Stimulated activated CD8-positive, alpha-beta memory T cell treated with anti-CD3 and anti-CD28 coated beads, Interleukin-7, amount 100 ng/mL, for 24 hours (primary cell): ENCODE results near the gene TMEM79.

Experiments
- DNase-seq: peaks from one replicate; pipeline ENCODE4 v3.0.0-alpha.2; 2020; ENCODE audit warnings: low read depth

The TMEM79 gene

DNA sequence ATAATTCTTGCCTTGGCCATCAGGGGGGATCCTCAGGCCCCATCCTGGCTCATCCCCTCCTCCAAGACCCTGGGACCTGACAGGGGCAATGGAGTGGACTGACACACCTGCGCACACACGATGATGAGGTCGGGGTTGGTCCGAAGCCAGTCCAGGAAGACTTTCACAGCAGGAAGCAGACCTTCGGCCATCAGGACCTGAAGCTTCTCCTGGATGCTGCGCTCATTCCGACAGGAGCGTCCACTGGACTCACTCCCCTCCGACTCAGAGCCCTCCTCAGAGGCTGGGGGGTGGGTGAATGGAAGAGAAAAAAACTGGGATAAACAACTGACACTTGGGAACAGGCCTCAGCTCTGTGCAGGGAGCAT lies 20.9 kb upstream of the TMEM79 start:
- no peak for DNase-seq

DNA sequence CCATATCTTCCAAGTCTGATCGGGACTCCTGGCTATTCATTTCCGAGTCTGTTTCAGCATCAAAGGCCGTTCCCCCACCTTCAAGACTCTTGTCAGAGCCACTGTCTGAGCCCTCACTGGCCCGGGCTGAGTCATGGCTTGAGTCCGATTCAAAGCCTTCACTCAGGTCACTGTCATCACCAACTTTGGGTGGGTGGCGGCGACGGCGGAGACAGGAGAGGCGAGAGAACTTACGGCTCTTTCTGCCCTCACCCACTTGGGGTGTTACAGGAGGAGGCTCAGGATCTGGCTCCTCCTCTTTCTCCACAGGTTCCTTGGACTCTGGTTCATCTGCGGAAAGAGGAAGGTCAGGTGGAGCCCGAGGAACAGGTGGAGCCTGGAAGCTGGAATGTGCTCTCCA lies 18.1 kb upstream of the TMEM79 start:
- no peak for DNase-seq

DNA sequence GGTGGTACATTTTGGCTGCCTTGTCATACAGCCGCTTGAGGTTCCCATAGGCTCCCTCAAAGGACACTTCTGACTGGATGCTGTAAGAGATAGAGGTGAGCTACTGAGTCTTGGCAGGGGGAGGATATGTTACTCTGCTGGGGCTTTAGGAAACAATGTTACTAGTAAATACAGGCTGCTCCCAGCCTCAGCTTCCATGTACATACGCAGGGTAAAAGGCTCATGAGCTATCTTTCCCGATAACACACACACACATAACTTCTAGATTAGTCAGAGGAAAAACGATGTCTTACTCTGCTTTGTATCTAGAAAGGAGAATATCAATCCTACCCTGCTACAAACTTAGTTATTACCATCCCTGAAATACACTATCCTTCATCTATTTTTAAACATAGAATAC lies 15.8 kb upstream of the TMEM79 start:
- no peak for DNase-seq

DNA sequence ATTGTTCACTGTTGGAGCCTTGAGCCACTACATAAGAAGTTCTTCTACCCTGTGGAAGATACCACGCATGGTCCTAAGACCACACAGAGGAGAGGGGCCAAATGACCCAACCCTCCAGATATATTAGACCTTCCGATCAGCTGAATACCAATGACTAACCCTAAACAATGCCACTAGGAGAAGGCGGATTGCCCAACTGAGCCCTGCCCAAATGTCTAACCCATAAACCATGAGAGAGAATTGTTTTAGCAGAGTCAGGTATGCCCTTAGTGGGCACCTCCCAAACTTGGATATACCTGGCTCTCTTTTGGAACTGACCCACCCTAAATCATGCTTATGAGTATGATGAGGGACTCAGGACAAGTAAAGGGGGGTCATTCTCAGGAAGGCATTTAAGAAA lies 13.8 kb upstream of the TMEM79 start:
- DNase-seq: no peak

DNA sequence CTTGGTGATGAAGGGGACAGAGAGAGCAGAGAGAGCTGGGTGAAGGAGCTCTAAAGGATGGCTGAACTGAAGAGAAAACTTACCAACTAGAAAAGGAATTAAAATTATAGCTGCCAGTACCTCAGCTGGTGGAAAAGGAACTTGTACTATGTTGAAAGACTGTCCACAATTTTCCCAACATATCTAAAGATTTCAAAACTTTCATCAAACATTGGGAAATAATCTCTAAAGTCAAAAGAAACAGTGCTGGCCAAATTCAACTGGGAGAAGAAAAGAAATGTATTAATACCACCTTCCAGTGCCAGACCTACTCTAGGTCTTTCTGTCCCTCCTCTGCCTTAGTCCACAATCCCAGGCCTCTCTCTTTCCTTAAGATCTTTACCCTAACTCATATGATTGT lies 7.6 kb upstream of the TMEM79 start:
- DNase-seq: no peak

DNA sequence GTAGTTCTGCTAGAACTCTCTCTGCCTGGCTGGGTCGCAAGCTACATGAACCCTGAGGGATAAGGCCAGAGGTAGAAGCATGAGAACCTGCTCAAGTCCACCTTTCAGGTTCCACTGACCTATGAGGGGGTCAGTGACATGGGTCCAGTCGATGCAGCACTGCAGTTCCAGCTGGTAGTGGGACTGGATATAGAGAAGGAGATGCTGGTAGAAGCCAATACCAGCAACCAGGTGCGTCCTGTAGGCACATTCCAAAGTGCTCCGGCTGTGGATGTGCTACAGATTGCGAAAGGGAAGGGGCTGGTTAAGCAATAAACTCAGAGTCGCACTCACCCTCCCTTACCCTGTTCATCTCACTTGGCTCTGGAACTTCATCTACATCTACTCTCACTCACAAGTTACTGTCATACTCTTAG lies 7.2 kb upstream of the TMEM79 start:
- DNase-seq: no peak

DNA sequence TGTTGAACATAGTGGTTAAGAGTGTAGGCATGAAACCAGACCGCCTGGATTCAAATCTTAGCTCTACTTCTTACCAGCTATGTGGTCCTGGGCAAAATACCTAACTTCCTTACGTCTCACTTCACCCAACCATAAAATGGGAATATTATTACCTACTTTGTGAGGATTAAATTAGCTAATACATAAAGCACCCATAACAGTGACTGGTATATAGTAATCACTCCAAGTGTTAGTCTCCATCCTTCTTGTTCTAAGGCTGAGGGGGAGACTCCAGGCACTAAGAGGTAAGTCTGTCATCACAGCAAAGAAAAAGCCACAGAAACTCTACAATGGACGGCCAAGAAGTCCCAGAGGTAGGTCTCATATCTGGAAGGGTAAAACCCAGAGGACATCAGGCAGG lies 4.3 kb upstream of the TMEM79 start:
- DNase-seq: no peak

DNA sequence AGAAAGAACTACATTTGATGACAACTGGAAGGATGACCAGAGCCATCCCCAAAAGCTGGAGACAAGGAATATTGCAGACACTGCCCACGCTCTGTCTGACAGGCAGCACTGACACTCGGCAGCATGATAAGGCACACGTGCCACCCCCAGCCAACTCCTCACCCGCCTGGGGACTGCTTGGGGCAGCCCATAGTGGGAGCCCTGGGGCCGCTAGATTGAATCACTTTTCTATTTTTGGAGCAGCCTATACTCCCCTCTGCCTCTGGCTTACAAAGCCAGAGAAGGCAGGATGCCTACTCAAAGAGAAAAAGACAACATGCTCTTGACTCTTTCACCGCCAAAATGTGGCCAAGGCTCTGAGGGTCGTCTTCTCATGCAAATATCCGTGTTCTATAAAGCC lies 2.8 kb upstream of the TMEM79 start:
- peak; percentile 11 for DNase-seq

DNA sequence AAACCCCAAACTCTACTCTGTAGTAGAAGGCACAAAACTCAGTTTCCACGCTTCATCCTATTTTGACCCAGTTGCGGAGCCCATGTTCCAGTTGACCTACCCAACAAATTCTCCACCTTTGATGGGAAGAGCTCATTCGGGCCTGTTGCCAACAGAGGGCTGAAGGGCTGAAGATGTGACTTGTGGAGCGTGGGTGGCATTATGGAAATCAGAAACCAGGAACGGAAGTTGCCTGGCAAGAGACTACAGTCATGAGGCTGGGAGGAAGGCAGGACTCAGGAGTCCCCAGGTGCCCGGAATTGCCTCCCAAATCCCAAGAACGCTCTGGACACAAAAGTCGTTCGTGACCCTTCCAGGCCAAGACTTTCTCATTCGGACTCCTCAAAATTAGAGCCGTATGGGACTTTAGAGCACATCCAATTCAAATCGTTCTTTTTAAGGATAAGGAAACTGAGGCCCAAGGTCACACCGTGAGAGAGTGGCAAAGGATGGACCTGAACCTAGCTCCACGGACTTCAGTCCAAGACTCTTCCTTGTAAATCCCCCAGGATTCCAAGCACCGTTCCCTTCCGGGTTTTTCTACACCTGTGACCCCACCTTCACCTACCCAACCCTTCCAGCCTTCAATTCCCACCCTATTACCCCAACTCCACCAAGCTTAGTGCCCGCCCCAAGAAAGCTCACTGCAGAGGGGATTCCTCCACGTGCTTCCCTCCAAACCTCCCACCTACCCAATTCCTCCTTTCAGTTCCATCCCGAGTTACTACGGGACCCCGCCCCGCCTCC lies 2.2 kb upstream of the TMEM79 start:
- DNase-seq: peak; percentile 8

DNA sequence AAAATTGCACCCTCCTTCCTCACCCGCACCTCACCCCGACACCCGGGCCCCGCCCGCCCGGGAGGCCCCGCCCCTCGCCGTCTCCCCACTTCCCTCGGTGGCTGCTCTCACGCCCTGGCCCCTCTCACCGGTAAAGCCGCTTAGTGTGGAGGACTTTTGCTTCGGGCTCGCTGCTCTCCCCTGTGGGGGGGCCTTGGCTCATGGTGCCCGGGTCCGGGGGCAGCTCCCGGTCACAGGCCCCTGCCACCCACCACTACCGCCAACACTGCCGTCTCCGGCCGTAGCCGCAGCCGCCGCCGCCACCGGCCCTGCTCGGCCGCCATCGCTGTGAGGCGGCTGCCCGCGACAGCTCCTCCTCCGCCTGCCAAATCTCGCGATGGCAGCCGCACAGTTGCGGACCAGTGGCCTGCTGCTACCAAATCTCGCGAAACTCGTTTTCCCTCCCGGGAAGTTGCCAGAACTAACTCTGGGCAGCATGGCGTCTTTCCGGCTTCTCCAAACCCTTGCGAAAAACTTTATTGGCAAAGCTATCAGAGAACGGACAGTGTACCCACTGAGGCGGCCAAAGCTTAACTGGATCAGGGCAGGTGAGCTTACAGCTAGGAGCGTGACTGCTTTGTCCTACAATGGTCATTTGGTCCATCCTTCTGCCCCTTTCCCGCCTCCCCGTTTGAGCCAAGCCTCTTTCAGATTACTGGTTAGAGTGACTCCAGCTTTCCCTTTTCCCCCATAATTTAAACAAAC lies 1.5 kb upstream of the TMEM79 start, which contains the start of gene SMG5:
Gene SMG5 (minus strand): TSS at position 347 of the 744 bp plus-strand sequence. CDS start 145 bp downstream, at position 202.
- DNase-seq: peak; percentile 84

DNA sequence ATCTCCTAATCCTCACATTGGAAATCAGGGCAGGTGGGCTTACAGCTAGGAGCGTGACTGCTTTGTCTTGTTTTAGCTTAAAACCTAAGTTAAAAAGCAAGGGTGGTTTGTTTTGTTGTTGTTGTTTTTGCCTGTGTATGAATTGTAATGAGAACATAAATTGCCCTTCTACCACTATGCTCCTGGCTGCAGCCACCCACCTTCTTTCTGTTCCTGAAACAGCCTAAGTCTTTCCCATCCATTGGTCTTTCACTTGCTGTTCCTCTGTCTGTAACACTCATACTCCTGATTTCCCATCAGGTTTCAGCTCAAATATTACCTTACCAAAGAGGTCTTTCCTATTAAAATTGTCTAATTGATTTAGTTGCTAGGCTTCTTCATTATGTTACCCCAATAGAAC lies 604 bp upstream of the TMEM79 start:
- no peak for DNase-seq

DNA sequence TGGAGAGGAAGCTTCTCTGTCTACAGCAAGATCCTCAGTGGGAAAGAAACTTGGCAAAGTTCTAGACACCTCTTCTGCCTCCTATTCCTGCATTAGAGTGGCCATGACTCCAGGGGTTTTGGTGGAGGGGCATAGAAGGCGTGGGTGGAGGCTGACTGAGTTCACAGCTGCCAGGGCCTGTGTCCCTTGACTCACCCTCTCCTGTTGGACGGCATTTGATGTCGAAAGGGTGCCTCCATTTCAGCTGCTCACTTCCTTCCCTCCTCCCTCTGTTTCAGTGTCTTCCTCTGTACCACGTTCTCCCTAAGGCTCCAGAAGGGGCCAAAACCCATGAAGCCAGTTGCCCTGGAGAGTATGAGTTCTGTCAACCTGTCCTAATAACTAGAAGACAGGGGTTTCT lies 632 bp downstream of the TMEM79 start:
- DNase-seq: no peak

DNA sequence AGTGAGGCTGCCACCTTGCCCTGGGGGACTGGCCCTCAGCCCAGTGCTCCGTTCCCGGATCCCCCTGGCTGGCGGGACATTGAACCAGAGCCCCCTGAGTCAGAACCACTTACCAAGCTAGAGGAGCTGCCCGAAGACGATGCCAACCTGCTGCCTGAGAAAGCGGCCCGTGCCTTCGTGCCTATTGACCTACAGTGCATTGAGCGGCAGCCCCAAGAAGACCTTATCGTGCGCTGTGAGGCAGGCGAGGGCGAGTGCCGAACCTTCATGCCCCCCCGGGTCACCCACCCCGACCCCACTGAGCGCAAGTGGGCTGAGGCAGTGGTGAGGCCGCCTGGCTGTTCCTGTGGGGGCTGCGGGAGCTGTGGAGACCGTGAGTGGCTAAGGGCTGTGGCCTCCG lies 1.3 kb downstream of the TMEM79 start:
- DNase-seq: no peak

DNA sequence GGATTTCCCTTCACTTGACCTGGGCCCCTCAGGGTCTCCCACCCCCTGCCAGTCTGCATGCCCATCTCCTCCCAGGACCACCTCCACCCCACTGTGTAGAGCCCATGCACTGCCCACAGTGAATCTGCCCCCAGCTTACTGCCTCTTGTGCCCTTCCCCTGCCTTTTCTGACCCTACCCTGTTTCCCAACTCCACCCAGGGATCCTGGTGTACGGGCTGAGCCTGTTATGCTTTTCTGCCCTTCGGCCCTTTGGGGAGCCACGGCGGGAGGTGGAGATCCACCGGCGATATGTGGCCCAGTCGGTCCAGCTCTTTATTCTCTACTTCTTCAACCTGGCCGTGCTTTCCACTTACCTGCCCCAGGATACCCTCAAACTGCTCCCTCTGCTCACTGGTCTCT lies 1.9 kb downstream of the TMEM79 start:
- no peak for DNase-seq

DNA sequence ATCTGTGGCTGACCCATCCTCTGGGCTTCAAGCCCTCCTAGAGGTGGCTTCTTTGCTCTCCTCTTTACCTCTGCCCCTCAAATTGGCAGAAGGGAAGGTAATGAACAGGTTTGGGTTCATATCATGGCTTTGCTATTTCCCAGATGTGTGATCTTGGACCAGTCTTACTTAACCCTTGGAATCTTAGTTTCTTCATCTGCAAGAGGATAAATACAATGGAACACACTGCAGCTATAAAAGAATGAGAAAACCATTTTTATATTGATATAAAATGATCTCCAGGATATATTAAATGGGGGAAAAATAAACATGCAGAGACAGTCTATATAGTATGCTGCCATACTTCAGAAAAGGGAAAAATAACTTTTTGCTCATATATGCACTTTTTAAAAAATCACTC lies 5.7 kb downstream of the TMEM79 start:
- DNase-seq: no peak

DNA sequence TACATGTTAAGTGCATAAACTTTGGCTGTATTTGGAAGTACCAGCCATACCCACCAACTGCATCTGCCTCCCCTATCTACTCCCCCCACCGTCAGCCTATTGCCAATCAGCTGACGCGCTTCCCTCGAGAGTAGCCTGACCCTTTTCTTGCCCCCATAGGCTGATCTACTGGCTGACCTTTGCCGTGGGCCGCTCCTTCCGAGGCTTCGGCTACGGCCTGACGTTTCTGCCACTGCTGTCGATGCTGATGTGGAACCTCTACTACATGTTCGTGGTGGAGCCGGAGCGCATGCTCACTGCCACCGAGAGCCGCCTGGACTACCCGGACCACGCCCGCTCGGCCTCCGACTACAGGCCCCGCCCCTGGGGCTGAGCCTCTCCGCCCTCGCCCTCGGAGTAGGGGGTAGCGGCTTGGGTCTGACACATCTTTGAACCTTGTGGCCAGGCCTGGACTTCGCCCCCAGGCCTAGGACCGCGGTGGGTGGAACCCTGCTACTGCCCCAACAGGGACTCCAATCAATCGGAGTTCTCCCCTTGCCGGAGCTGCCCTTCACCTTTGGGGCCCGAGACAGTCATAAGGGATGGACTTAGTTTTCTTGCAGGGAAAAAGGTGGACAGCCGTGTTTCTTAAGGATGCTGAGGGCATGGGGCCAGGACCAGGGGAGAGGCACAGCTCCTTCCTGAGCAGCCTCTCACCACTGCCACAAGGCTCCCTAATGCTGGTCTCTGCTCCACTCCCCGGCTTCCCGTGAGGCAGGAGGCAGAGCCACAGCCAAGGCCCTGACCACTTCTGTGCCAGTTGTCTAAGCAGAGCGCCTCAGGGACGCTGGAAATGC lies 7.3 kb downstream of the TMEM79 start:
- no peak for DNase-seq

DNA sequence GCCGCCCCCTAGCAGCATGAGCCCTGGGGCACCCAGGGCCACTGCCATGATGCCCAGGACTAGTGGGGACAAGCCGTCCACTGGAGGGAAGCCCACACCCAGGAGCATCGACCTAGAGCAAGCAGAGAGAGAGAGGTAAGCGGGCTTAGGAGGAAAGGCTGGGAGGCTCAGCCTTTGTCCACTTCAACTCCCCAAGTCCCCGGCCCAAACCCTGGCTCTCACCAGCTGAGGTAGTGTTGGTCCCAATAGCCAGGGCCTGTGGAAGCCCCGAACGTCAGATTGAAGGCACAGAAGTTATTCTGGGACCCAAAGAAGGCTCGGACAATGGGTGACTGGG lies 8.9 kb downstream of the TMEM79 start:
- DNase-seq: no peak

DNA sequence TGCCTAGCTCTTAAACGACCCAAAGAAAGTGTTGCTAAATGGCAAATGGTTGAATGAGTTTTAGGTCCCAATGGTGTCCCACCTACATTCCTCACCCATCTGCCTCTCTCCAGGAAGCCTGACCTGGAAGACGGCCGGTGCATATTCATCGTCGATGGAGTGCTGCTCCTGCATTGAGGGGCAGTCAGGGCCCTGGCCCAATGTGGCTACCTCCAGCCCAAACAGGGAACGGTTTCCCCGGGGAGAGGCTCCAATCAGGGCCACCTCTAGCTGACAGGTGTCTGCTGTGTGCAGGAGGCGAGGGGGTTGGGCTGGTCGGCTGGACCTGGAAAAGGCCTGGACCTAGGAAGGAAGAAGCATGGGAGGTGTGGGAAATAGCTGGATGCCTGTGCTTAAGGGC lies 9.8 kb downstream of the TMEM79 start:
- DNase-seq: no peak

DNA sequence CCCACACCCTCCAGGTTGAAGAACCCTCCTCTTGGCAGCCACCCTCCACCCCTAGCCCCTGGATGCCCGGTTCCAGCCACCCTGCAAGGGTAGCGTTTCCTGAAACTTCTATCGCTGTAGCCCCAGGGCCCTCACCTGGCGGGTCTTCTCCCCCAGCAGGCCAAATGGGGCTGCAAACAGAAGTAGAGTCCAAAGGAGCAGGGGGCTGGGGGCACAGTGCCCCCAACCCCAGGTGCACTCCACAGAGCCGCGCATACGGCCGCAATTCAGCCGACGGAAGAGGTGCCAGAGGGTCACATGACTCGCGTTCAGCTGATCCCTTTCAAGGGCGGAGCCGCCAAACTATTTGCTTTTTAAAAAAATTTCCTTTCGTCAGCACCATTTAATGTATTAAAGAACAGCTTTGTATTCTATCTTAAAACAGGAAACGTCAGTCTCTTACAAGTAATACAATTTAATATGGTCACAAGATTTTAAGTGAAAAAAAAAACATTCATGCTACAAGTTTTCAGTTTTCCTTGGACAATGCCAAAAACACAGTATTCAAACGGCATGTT lies 11.3 kb downstream of the TMEM79 start, which contains the start of gene GLMP:
Gene GLMP (minus strand): TSS at position 289 of the 557 bp plus-strand sequence. CDS start 34 bp downstream, at position 255.
- peak; percentile 17 for DNase-seq

DNA sequence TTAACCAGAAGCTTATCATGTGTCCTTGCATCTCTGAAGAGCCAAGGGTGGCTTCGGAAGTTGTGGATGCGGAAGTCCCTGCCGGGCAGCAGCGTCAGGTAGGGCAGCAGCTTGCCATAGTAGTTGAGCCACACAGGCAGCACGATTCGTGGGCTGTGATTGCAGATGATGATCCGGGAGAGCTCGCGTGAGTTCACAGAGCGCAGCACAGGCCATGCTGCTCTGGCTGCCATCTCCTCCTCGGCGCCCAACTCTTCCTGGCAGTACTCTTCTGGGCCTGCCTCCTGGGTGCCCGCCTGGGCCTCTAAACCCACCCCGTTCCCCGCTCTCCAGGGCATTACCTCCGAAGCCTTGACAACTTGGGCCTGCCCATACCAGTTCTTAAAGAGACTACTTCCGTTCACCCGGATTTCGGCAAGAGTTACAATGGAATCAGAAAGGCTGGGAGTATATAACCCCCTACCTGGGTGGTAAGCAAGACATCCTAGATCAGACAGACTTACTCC lies 14.8 kb downstream of the TMEM79 start, which contains the start of gene VHLL:
Gene VHLL (minus strand): TSS at position 456 of the 506 bp plus-strand sequence. CDS start 118 bp downstream, at position 338.
- DNase-seq: no peak

DNA sequence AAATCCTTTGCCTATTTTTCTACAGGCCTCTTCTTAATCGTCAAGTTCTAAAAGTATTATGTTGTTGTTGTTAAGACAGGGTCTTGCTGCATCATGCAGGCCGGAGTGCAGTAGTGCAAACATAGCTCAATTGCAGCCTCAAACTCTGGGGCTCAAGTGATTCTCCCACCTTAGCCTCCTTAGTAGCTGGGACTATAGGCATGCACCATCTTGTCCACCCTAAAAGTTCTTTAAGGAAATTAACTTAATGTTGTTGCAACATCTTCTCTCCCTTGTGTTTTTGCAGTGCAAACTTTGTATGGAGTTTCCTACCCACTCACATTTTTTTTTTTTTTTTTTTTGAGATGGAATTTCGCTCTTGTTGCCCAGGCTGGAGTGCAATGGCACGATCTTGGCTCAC lies 19.1 kb downstream of the TMEM79 start:
- DNase-seq: no peak

DNA sequence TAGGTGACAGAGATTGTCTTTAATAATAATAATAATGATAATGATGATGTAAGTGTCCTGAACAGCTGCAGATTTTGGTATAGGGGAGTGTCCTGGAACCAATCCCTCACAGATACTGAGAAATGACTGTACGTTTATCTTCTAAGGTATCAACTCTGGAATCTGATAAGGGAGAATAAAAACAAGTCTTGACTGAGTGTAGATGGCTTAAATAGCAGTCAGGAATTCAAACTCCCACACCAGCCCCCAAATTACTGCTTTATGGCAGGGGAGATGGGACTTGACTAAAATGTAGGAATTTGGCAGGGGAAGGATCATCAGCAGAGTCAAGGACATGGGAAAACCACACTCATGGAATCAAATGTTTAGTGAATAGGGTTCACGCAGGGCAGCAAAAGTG lies 21.1 kb downstream of the TMEM79 start:
- DNase-seq: no peak
